ACC112 (cell line): ENCODE results near the gene TMEM234.
"Not testable (repeated sequence)": the region's sequence is repeated elsewhere in the genome, so short reads cannot be mapped to it uniquely, and the experiment has no call there.

Source experiments
- H2AFZ ChIP-seq: fragments of 200-600 bp; sonication (generic); one replicate; pipeline ENCODE4 v1.6.0; 2017; ENCODE audit warnings: antibody characterized with exemption, low read length; ENCODE audit not compliant: unreplicated experiment
- H3K27ac ChIP-seq: fragments of 200-600 bp; sonication (generic); 2 replicates; pipeline ENCODE4 v1.5.1; 2014; ENCODE audit warnings: low read depth, mild to moderate bottlenecking, antibody characterized with exemption, low read length, moderate library complexity
- H3K27me3 ChIP-seq: fragments of 200-600 bp; sonication (generic); 2 replicates; pipeline ENCODE4 v1.6.1; 2014; ENCODE audit warnings: mild to moderate bottlenecking, antibody characterized with exemption, low read length, moderate library complexity, mixed read lengths; ENCODE audit not compliant: insufficient read depth
- H3K36me3 ChIP-seq: fragments of 200-600 bp; sonication (generic); 2 replicates; pipeline ENCODE4 v1.6.1; 2016; ENCODE audit warnings: mild to moderate bottlenecking, antibody characterized with exemption, low read length, moderate library complexity, mixed read lengths; ENCODE audit not compliant: insufficient read depth
- H3K4me1 ChIP-seq: fragments of 200-600 bp; sonication (generic); one replicate; pipeline ENCODE4 v1.6.1; 2016; ENCODE audit warnings: low read length, mixed read lengths; ENCODE audit not compliant: insufficient read depth, unreplicated experiment, control insufficient read depth
- H3K4me3 ChIP-seq: fragments of 200-600 bp; sonication (generic); 2 replicates; pipeline ENCODE4 v1.5.1; 2014; ENCODE audit warnings: mild to moderate bottlenecking, low read depth, low read length
- H3K79me2 ChIP-seq: fragments of 200-600 bp; sonication (generic); one replicate; pipeline ENCODE4 v1.6.0; 2016; ENCODE audit warnings: low read length; ENCODE audit not compliant: control insufficient read depth, unreplicated experiment, insufficient read depth

The TMEM234 gene

DNA sequence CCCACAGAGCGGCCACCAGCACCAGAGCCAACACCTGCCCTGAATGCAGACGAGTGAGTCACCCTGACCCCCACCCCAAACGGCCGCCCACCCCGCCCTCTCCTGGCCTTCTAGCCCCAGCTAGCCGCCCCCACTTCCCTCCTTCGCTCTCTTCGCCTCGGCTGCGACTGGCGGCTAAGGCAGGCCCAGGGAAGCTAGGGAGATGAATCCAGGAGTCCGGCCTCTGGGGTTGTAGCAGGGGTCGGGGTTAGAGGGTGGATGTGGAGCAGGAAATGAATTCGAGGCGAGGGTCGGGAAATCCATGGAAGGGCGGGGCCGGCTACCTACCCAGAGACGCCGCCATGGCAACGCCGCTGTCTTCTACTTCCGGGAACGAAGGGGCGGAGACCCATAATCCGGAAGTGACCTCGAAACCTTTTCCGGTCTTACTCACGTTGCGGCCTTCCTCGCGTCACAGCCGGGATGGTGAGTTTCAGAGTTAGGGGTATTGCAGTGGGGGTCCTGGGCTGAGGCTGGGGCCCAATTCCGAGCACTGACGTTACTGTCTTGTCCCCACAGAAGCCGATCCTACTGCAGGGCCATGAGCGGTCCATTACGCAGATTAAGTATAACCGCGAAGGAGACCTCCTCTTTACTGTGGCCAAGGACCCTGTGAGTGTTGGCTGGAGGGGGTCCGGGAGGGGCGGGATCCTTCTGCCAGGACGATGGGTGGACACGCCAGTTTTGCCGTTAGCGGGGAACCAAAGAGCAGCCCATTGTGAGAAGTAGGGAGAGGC lies at the start of gene TMEM234, which contains the start of gene EIF3I:
Gene TMEM234, minus strand, starts transcription at position 374 of the 776 bp plus-strand sequence. Its CDS starts 31 bp downstream, at position 343.
Gene EIF3I, plus strand, starts transcription at position 428 of the 776 bp plus-strand sequence. Its CDS starts 35 bp downstream, at position 463.
- peak within 1 kb of the TSS; percentile 95 for H3K4me3 ChIP-seq
- peak within 1 kb of the TSS; percentile 79 for H2AFZ ChIP-seq
- peaks cover 30% of the 10 kb centered on the region for H3K4me1 ChIP-seq
- peaks cover 34% of the 10 kb centered on the region for H3K79me2 ChIP-seq
- H3K36me3 ChIP-seq: peaks cover 3% of the 10 kb centered on the region; the same call in 1 of the 2 replicates
- no peaks in the 10 kb centered on the region for H3K27me3 ChIP-seq
- H3K27ac ChIP-seq: peak within 1 kb of the TSS; percentile 81

DNA sequence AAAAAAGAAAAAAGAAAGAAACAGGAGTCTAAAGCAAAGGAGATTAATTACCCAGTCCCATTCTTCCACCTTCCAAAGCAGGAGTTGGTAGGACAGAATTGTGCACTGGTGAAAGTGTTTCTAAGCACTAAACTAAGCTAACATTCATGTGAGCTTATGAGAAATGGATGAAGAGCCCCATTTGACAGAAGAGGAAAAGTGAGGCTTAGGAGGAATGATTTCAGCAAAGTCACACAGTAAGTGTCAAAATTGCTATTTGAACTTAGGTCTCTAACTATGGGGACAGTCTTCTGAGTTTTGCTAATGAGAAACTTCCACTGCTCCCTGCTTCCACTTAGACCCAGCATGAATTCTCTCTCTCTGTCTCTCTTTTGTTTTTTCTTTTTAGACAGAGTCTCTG lies 47.6 kb upstream of the TMEM234 start:
- Histone ChIP-seq H3K79me2 (no peaks in the 10 kb centered on the region), H3K36me3 (no peaks in the 10 kb centered on the region), H2AFZ (no peak overlapping the region), H3K27me3 (peaks cover 14% of the 10 kb centered on the region), H3K4me3 (no peak overlapping the region), H3K27ac (no peak overlapping the region), H3K4me1 (peaks cover 8% of the 10 kb centered on the region)

DNA sequence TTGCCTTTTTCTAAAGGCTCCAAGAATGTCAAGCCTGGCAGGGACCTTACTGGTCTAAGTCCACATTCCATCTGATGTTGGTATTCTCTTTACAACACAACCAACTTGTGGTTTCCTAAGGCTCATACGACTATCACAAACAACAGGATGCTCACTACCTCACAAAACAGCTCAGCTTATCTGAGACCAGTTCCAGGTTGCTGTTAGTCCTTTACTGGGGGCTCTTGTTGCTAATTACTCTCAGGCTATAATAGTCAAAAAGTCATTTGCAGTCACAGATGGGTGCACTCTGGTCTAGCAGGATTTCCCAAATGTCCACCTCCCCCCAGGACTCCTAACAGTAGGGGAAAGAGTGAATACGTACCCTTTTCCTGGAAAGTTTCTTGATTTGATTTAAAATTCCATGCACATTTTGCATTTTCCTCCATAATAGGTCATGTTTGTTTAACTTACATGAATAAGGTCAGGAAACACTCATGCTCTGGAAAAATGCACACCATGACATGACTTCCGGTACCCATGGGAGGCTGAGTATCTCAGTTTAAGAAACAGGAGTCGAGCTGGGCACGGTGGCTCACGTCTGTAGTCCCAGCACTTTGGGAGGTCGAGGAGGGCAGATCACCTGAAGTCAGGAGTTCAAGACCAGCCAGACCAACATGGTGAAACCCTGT lies 44.9 kb upstream of the TMEM234 start:
- H3K4me1 ChIP-seq: peaks cover 8% of the 10 kb centered on the region
- H3K79me2 ChIP-seq: no peaks in the 10 kb centered on the region
- H3K27me3 ChIP-seq: no peaks in the 10 kb centered on the region
- no peak overlapping the region for H3K4me3 ChIP-seq
- H3K36me3 ChIP-seq: no peaks in the 10 kb centered on the region
- peak overlapping the region; percentile 29 for H3K27ac ChIP-seq
- no peak overlapping the region for H2AFZ ChIP-seq

DNA sequence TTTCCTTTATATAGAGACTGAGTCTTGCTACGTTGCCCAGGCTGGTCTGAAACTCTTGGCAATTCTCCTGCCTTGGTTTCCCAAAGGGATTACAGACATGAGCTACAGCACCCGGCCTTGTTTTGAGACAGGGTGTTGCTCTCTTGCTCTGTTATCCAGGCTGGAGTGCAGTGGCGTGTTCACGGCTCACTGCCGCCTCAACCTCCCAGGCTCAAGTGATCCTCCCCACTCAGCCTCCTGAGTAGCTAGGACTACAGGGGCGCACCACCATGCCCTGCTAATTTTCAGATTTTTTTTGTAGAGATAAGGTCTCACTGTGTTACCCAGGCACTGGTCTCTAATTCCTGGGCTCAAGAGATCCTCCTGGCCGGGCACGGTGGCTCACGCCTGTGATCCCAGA lies 43.7 kb upstream of the TMEM234 start:
- H3K36me3 ChIP-seq: no peaks in the 10 kb centered on the region
- H3K79me2 ChIP-seq: no peaks in the 10 kb centered on the region
- H3K27me3 ChIP-seq: no peaks in the 10 kb centered on the region
- H3K4me3 ChIP-seq: no peak overlapping the region
- H3K27ac ChIP-seq: no peak overlapping the region
- H3K4me1 ChIP-seq: peaks cover 8% of the 10 kb centered on the region
- no peak overlapping the region for H2AFZ ChIP-seq

DNA sequence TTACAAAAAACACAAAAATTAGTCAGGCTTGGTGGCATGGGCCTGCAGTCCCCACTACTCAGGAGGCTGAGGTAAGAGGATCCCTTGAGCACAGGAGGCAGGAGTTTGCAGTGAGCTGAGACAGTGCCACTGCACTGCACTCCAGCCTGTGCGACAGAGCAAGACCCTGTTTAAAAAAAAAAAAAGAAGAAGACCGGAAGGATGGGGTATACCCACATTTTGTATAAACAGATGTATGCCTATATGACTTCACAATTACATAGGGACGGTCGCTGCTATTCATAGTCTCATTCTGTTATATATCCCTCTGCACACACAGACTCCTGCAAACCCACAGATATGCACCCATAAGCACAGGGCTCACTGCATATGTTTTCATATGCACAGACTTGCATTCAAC lies 41.6 kb upstream of the TMEM234 start:
- H3K79me2 ChIP-seq: no peaks in the 10 kb centered on the region
- H2AFZ ChIP-seq: no peak overlapping the region
- H3K36me3 ChIP-seq: no peaks in the 10 kb centered on the region
- H3K27me3 ChIP-seq: no peaks in the 10 kb centered on the region
- H3K4me1 ChIP-seq: peaks cover 8% of the 10 kb centered on the region
- no peak overlapping the region for H3K4me3 ChIP-seq
- H3K27ac ChIP-seq: no peak overlapping the region

DNA sequence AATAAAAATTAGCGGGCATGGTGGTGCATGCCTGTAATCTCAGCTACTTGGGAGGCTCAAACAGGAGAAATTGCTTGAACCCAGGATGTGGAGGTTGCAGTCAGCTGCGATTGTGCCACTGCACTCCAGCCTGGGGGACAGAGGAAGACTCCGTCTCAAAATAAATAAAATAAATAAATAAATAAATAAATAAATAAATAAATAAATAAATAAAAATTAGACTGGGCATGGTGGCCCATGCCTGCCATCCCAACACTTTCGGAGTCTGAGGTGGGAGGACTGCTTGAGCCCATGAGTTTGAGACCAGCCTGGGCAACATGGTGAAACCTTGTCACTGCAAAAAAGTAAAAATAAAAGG lies 41.1 kb upstream of the TMEM234 start:
- H3K4me3 ChIP-seq, H3K79me2 ChIP-seq, H3K27me3 ChIP-seq, H2AFZ ChIP-seq, H3K36me3 ChIP-seq, H3K27ac ChIP-seq, H3K4me1 ChIP-seq: not testable (repeated sequence)

DNA sequence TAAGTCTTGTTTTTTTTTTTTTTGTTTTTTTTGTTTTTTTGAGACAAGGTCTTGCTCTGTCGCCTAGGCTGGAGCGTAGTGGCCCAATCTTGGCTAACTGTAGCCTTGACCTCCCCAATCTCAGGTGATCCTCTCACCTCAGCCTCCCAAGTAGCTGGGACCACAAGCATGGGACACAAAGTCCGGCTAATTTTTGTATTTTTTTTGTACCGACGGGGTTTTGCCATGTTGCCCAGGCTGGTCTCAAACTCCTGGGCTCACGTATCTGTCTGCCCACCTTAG lies 35.0 kb upstream of the TMEM234 start:
- Histone ChIP-seq H3K79me2 (no peaks in the 10 kb centered on the region), H3K36me3 (no peaks in the 10 kb centered on the region), H3K4me1 (no peaks in the 10 kb centered on the region), H2AFZ (no peak overlapping the region), H3K4me3 (no peak overlapping the region), H3K27me3 (no peaks in the 10 kb centered on the region), H3K27ac (no peak overlapping the region)

DNA sequence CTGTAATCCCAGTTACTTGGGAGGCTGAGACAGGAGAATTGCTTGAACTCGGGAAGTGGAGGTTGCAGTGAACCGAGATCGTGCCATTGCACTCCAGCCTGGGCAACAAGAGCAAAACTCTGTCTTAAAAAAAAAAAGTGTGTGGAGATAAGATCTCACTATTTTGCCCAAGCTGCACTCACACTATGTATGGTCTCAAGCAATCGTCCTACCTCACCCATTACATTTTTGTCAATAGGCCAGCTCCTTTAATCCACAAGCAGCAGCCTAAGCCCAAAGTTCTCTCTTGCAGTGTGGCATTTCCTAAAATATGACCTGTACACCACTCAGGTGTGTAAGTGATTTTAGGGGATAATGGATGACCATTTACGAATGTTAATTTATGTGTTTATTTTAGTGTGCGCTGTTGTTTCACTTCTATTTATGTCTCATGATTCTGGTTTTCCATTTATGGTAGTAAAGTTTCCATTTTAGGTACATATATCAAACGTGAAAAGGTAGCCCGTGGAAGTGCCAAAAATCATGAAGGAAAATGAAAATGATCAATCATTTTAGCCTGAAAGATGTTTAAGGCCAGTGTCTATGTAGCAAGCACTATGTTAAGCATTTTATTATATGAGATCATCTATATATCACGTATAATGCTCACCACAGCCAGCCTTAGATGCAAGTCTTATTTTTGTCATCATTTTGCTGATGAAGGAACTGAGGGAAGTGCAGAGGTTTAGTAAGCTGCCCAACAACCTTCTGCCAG lies 34.5 kb upstream of the TMEM234 start:
- no peaks in the 10 kb centered on the region for H3K4me1 ChIP-seq
- no peaks in the 10 kb centered on the region for H3K27me3 ChIP-seq
- no peak overlapping the region for H3K27ac ChIP-seq
- no peaks in the 10 kb centered on the region for H3K36me3 ChIP-seq
- H2AFZ ChIP-seq: no peak overlapping the region
- H3K79me2 ChIP-seq: no peaks in the 10 kb centered on the region
- no peak overlapping the region for H3K4me3 ChIP-seq

GRCh38 chr1:32255072-32256071 lies 33.2 kb upstream of the TMEM234 start:
- Histone ChIP-seq H2AFZ (no peak overlapping the region), H3K27ac (no peak overlapping the region), H3K27me3 (no peaks in the 10 kb centered on the region), H3K36me3 (no peaks in the 10 kb centered on the region), H3K79me2 (no peaks in the 10 kb centered on the region), H3K4me1 (no peaks in the 10 kb centered on the region), H3K4me3 (no peak overlapping the region)
